ENCODE data around the gene FAM47C. TPM values are rescaled to one million over a fixed set of nuclear protein-coding genes. Genes with fewer than 3 reads are reported as not detected.
"Not testable (repeated sequence)": the region's sequence is repeated elsewhere in the genome, so short reads cannot be mapped to it uniquely, and the experiment has no call there.

FAM47C gene
- total and polyA plus RNA-seq, 9 donors, result not detected

- no peaks in the 10 kb centered on the region for H3K36me3 ChIP-seq
- TF ChIP-seq CTCF (IDR thresholded peaks at IDR 0.05) (no peak), EP300 (IDR thresholded peaks at IDR 0.05) (no peak), POLR2A (IDR thresholded peaks at IDR 0.05) (no peak)
- no peak for DNase-seq
- H3K9me3 ChIP-seq, result no peaks in the 10 kb centered on the region
- WGBS, 3 donors, result 41 to 52% (median 49%) methylated on average over 9 of the region's 9 CpGs
- no peak overlapping the region for H3K27ac ChIP-seq
- no peaks in the 10 kb centered on the region for H3K4me1 ChIP-seq (ENCODE audit: insufficient read depth)
- intact Hi-C loops (cut with DNase I), result no loop called here
- H3K27me3 ChIP-seq, result no peaks in the 10 kb centered on the region
- no peak overlapping the region for H3K4me3 ChIP-seq
These were observed 8.0 kb upstream of the FAM47C start for GRCh38 chrX:37000140-37000539.

DNA sequence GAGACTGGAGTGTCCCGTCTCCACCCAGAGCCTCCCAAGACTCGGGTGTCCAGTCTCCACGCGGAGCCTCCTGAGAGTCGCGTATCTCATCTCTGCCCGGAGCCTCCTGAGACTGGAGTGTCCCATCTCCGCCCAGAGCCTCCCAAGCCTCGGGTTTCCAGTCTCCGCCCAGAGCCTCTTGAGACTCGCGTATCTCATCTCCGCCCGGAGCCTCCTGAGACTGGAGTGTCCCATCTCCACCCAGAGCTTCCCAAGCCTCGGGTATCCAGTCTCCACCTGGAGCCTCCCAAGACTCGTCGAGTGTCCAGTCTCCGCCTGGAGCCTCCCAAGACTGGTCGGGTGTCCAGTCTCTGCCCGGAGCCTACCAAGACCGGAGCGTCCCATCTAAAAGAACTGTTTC lies 2.3 kb downstream of the FAM47C start:
- no peak for TF ChIP-seq POLR2A (IDR thresholded peaks at IDR 0.05)
- no peak for TF ChIP-seq CTCF (IDR thresholded peaks at IDR 0.05)
- TF ChIP-seq EP300 (IDR thresholded peaks at IDR 0.05), result no peak
- Histone ChIP-seq H3K36me3 (no peaks in the 10 kb centered on the region), H3K9me3 (no peaks in the 10 kb centered on the region), H3K27ac (no peak overlapping the region), H3K4me1 (ENCODE audit: insufficient read depth) (no peaks in the 10 kb centered on the region), H3K27me3 (no peaks in the 10 kb centered on the region), H3K4me3 (no peak overlapping the region)
- 87 to 89% (median 89%) methylated on average over 22 of the region's 22 CpGs for WGBS, 3 donors
- intact Hi-C loops (cut with DNase I), result no loop called here
- no peak for DNase-seq

DNA sequence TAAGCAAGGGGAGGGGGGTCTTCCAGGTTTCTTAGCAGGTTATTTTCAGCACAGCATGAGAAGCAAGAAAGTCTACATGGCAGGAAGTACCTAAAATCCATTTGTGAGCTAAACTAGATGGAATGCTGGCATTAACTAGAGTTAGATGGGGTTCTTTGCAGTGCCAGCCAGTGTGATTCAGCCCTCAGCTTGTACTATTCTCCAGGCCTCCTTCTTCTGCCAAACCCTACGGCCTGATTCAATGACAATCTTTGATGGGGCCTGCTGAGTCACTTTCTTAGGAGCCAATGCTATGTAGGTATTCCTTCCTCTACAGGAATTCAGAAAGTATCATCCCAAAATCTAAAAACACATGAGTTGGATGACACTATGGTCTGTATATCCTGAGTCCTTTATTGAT lies 26.1 kb downstream of the FAM47C start:
- not testable (repeated sequence) for H3K9me3 ChIP-seq
- WGBS, 3 donors, result 38 to 42% (median 39%) methylated on average over 1 of the region's 1 CpG

DNA sequence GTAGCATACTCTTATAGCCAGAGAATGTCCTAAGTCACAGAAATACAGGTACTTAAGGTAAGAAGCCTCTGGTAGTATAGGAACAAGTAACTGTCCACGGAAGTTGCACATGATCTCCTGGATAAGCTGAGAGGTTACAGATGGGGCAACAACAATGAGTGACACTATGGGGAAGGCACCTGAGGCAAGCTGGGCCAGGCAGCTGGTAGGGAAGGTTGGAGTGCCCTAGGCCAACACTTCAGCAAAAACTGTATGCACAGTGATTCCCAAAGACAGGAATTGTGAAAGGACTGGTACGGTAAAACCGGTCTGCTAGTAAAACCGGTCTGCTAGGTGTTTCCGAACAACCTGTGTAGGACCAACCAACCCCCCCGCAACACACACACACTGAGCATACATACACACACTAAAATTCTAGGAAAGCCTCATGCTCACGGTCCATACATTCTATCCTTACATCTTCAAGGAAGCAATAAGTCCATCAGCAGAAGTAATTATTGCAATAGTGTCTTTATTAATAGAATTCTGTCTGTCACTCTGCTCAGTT lies 28.6 kb downstream of the FAM47C start:
- intact Hi-C loops (cut with DNase I); H3K36me3 ChIP-seq; DNase-seq; H3K27me3 ChIP-seq; H3K4me3 ChIP-seq; H3K4me1 ChIP-seq (ENCODE audit: insufficient read depth); H3K27ac ChIP-seq; H3K9me3 ChIP-seq: not testable (repeated sequence)
- 75 to 80% (median 78%) methylated on average over 7 of the region's 7 CpGs for WGBS, 3 donors

More for the DNA sequence above, 26.1 kb downstream of the FAM47C start:
- H3K36me3 ChIP-seq; DNase-seq; H3K4me3 ChIP-seq; H3K27me3 ChIP-seq; H3K27ac ChIP-seq; intact Hi-C loops (cut with DNase I); H3K4me1 ChIP-seq (ENCODE audit: insufficient read depth): not testable (repeated sequence)

DNA sequence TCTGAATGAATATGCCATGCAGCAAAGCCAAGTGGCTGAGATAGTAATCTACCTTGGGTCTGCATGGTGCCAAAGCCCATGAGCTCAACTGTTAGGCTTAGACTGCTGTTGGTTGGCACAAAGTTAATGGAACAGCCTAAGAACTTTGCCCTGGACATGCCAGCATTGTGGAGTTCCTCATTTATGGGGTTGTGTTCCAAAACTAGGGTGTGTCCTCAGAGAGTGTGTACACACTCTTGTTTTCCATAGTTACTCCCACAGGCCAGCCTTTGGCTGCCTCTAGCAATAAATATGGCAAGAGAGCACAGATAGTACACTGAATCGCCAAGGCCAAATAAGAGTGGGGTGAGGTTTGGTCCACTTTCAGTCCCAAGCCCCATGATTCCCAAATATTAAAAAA lies 30.6 kb downstream of the FAM47C start:
- H3K27ac ChIP-seq; H3K27me3 ChIP-seq; intact Hi-C loops (cut with DNase I); H3K4me3 ChIP-seq; H3K36me3 ChIP-seq; H3K4me1 ChIP-seq (ENCODE audit: insufficient read depth); DNase-seq; H3K9me3 ChIP-seq: not testable (repeated sequence)
- WGBS, 3 donors, result 83 to 100% methylated on average over 1 of the region's 1 CpG; no CpG with 5 or more reads in 1 of the 3 donors

DNA sequence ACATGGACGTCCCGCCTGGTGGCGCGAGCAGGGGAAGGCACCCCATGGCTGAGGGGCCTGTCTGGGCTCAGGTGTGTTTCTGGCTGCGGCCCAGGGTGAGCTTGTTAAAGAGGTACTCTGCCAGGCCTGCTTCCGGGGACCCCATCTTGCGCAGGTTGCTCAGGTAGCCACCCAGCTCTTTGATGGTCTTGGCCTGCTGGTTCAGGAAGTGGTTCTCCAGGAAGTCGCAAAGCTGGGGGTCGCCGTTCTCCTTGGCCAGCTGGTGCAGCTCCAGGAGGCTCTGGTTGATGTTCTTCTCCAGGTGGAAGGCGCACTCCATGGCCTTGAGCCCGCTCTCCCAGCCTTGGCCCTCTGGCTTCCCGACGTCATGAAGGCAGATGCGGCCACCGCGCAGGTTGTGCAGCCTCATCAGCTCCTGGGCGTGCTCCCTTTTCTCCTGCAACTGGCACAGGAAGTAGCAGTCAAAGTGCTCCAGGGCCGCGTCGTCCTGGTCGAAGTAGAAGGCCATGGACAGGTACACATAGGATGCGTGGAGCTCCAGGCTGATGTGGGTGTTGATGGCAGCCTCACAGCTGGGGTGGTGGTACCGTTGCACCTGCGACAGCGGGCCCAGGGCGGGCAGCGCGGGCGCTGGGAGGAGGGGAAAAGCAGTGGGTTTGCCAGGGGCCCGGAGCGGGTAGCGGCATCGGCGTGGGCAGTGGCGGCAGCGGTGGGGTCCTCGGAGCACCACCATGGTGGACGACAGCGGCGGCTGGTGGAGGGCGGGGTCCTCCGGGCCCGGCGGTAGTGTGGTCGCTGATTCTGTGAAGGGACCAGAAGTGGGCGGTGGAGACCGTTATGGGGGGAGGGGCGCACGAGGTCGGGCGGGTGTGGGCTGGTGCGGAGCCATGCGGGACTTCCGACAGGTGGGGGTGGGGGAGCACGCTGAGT lies 35.1 kb downstream of the FAM47C start:
- H3K4me1 ChIP-seq (ENCODE audit: insufficient read depth); DNase-seq; H3K36me3 ChIP-seq; H3K4me3 ChIP-seq; intact Hi-C loops (cut with DNase I); H3K27me3 ChIP-seq; H3K27ac ChIP-seq; H3K9me3 ChIP-seq: not testable (repeated sequence)
- WGBS, 3 donors, result 80 to 88% (median 84%) methylated on average over 56 of the region's 56 CpGs
